T-cell (primary cell): ENCODE results near the gene TMEM129. TPM values are rescaled to one million over a fixed set of nuclear protein-coding genes. Genes with fewer than 3 reads are reported as not detected.

Experiments used
- ATAC-seq, 4 experiments: fragments of 200-7000 bp in 3 of 4; fragments of 150-1000 bp in 1 of 4; cut with Tn5 transposase; replicated peaks in 1 of 4; 1 replicate in 3 of 4; 2 replicates in 1 of 4; pipeline ENCODE4 v1.10.0; 2021; ENCODE audit warnings: moderate library complexity in 3 of 4, mild to moderate bottlenecking in 2 of 4, moderate number of reproducible peaks in 1 of 4
- CTCF ChIA-PET, 2 donors: fragments of 300-600 bp; sonication (Branson Sonifier 250); formaldehyde crosslinking; loops; one replicate each; lab custom pipeline; 2022; ENCODE audit warnings: antibody characterized with exemption in 2 of 2; lab: Charles Lee
- POLR2A ChIA-PET, 2 donors: fragments of 300-600 bp; sonication (Branson Sonifier 250); formaldehyde crosslinking; loops; one replicate each; lab custom pipeline; 2022; ENCODE audit warnings: antibody characterized with exemption in 2 of 2; lab: Charles Lee
- DNase-seq, 35 experiments: peaks; one replicate each; pipeline versions ENCODE4 v3.0.0 to v3.0.0-alpha.2; 2013 to 2023
- H3K27ac ChIP-seq: one replicate; pipeline ENCODE4 v1.5.1; 2013; ENCODE audit warnings: low read length
- H3K27me3 ChIP-seq, 2 experiments: replicated peaks in 1 of 2; 1 replicate in 1 of 2; 2 replicates in 1 of 2; pipeline versions ENCODE4 v1.6.1 to v1.7.0; 2013; ENCODE audit warnings: low read length in 1 of 2, mixed read lengths in 1 of 2; ENCODE audit not compliant: control insufficient read depth in 2 of 2, insufficient read depth in 2 of 2; ENCODE audit errors: extremely low read depth in 1 of 2
- H3K36me3 ChIP-seq, 2 donors: 1 replicate in 1 of 2; 2 replicates in 1 of 2; pipeline versions ENCODE4 v1.6.1 to v1.7.0; 2013; ENCODE audit warnings: low read length in 1 of 2; ENCODE audit not compliant: control insufficient read depth in 2 of 2, insufficient read depth in 1 of 2; ENCODE audit errors: extremely low read depth in 1 of 2
- H3K4me1 ChIP-seq, 2 experiments: 1 replicate in 1 of 2; 2 replicates in 1 of 2; pipeline versions ENCODE4 v1.6.1 to v1.7.0; 2013; ENCODE audit warnings: low read length in 2 of 2, mixed read lengths in 1 of 2; ENCODE audit not compliant: insufficient read depth in 2 of 2, control insufficient read depth in 1 of 2; ENCODE audit errors: extremely low read depth in 1 of 2
- H3K4me3 ChIP-seq, 2 donors: 1 replicate in 1 of 2; 2 replicates in 1 of 2; pipeline versions ENCODE4 v1.5.1 to v1.7.0; 2013; ENCODE audit warnings: mild to moderate bottlenecking in 2 of 2, low read length in 1 of 2, moderate library complexity in 1 of 2; ENCODE audit not compliant: control insufficient read depth in 1 of 2; ENCODE audit errors: extremely low read depth in 1 of 2
- H3K9me3 ChIP-seq: 2 replicates; pipeline ENCODE4 v1.7.0; 2013
- H3K27ac Mint-ChIP-seq, 2 donors: one replicate each; pipeline ENCODE4 v1.8.0; 2020 to 2021; ENCODE audit warnings: mild to moderate bottlenecking in 2 of 2, mixed read lengths in 2 of 2
- H3K27me3 Mint-ChIP-seq, 2 donors: one replicate each; pipeline ENCODE4 v1.8.0; 2021 to 2022; ENCODE audit warnings: mixed read lengths in 2 of 2
- H3K36me3 Mint-ChIP-seq: one replicate; pipeline ENCODE4 v1.8.0; 2021; ENCODE audit warnings: mixed read lengths
- H3K4me1 Mint-ChIP-seq, 3 donors: one replicate each; pipeline ENCODE4 v1.8.0; 2020 to 2022; ENCODE audit warnings: mixed read lengths in 3 of 3, mild to moderate bottlenecking in 1 of 3
- H3K4me3 Mint-ChIP-seq, 3 donors: one replicate each; pipeline ENCODE4 v1.8.0; 2020 to 2022; ENCODE audit warnings: mild to moderate bottlenecking in 3 of 3, mixed read lengths in 3 of 3, moderate library complexity in 3 of 3
- H3K9me3 Mint-ChIP-seq, 3 donors: one replicate each; pipeline ENCODE4 v1.8.0; 2020 to 2022; ENCODE audit warnings: mixed read lengths in 3 of 3
- WGBS: methylation state at CpG from one replicate; pipeline ENCODE4 v1.1.5; 2013; ENCODE audit warnings: missing lambda C conversion rate; ENCODE audit not compliant: insufficient coverage; 5-methylcytosine and 5-hydroxymethylcytosine counted together
- total RNA-seq, 35 experiments: library from RNA in 6 of 35; stranded (reverse) in 6 of 35; fragments of 120-200 nt in 1 of 35; gene quantifications; one replicate each; pipeline versions ENCODE4 v1.2.1 to v1.2.4 and lab custom pipeline; 2013 to 2026

The TMEM129 gene
- total RNA-seq, 5 donors from 2014 or later (not counting 1 experiment from before 2014, with no cell fraction given) = 22.9 to 49.4 (median 46.3) TPM

DNA sequence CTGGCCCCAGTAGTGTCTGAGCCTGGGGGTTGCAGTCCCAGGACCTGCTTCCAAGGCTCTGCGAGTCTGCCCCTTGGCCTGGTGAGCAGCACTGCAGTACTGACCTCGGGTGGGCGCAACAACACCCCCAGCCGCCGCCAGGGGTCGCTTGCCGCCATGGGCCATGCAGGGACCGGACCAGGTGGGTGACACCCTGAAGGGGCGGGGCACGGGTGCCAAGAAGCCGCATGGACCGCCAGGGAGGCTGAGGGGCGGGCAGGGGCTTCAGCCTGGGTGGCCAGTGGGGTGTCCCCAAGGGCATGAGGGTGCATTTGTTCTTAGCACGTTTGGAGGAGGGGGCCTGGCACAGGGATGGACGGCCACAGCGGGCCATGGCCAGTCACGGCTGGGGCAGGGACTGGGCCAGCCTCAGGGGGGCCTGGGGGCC lies 25.2 kb upstream of the TMEM129 start:
- Histone ChIP-seq H3K4me3 (no peak overlapping the region), H3K27me3 (peaks cover 0 to 16% of the 10 kb centered on the region in 2 experiments), H3K9me3 (no peaks in the 10 kb centered on the region), H3K27ac (no peak overlapping the region), H3K4me1 (peaks cover 0 to 14% of the 10 kb centered on the region in 2 experiments), H3K36me3 (peaks cover 10 to 22% of the 10 kb centered on the region in 2 donors)
- Mint-ChIP-seq H3K36me3 (peaks cover 9% of the 10 kb centered on the region), H3K4me3 (no peak overlapping the region), H3K27ac (no peak overlapping the region), H3K4me1 (peaks cover 0 to 4% (median 0%) of the 10 kb centered on the region in 3 donors), H3K27me3 (peaks cover 0 to 2% of the 10 kb centered on the region in 2 donors), H3K9me3 (no peaks in the 10 kb centered on the region)
- POLR2A ChIA-PET = no interaction called here
- ATAC-seq (peak; percentile 63 to 74 (median 68)), DNase-seq (peak; percentile 29 to 79 (median 63))
- CTCF ChIA-PET = interaction anchor here in 1 of 2 donors (0.7 kb wide), 1 partner anchor 166 kb away, joined by 6 read pairs; no protein-coding TSS in a partner anchor
- WGBS = 25% methylated on average over 14 of the region's 17 CpGs

DNA sequence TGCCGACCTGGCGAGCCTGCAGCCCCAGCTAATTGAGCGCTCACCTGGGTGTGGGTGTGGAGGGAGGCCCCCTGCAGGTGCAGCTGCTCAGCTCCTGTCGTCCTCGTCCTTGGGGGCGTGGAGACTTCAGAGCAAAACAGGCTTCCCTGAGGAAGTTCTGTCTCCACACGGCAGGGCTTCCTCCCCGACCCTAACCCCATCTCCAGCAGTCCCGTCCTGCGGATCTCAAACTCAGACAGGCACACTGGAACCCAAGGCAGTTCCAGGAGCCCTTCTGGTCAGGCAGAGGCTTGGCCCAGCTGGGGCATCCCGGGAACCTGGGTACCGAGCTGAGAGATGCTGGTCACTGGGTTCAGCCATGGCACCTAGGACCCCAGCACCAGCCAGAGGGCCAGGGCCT lies 24.6 kb upstream of the TMEM129 start:
- POLR2A ChIA-PET = interaction anchor here in 1 of 2 donors (0.6 kb wide), 2 partner anchors 22 to 64 kb away, joined by 5 to 10 read pairs; no protein-coding TSS in a partner anchor
- WGBS = 88% methylated on average over 9 of the region's 12 CpGs

DNA sequence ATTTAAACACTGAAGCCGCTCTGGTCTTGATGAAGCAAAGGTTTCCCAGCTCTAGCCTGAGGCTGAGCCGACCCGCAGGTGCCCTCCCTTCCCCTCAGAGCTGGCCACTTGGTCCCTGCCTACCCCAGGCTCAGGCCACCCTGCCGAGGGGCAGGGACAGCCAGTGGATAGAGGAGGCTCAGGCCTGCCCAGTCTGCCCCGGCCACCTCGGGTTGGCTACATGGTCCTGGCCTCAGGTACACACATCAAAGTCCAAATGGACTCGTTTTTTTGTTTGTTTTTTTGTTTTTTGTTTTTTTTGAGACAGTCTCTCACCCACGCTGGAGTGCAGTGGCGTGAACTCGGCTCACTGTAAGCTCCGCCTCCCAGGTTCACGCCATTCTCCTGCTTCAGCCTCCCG lies 24.0 kb upstream of the TMEM129 start:
- 85% methylated on average over 4 of the region's 13 CpGs for whole genome bisulfite sequencing
- ChIA-PET CTCF (interaction anchor here in 1 of 2 donors (0.5 kb wide), 1 partner anchor 307 kb away, joined by 4 read pairs; no protein-coding TSS in a partner anchor), POLR2A (interaction anchor here in 1 of 2 donors (0.6 kb wide), 2 partner anchors 22 to 63 kb away, joined by 5 to 10 read pairs; no protein-coding TSS in a partner anchor)
- DNase-seq (no peak), ATAC-seq (no peak)
- H3K27me3 ChIP-seq = peaks cover 0 to 12% of the 10 kb centered on the region in 2 experiments
- Mint-ChIP-seq H3K9me3 (no peaks in the 10 kb centered on the region), H3K4me3 (no peak overlapping the region), H3K36me3 (peaks cover 15% of the 10 kb centered on the region), H3K27me3 (no peaks in the 10 kb centered on the region), H3K27ac (no peak overlapping the region), H3K4me1 (no peaks in the 10 kb centered on the region)
- peaks cover 0 to 14% of the 10 kb centered on the region in 2 experiments for H3K4me1 ChIP-seq
- H3K4me3 ChIP-seq = no peak overlapping the region
- peaks cover 20 to 34% of the 10 kb centered on the region in 2 donors for H3K36me3 ChIP-seq
- H3K27ac ChIP-seq = no peak overlapping the region
- no peaks in the 10 kb centered on the region for H3K9me3 ChIP-seq

More for the DNA sequence above, 24.6 kb upstream of the TMEM129 start:
- peak in 1 of 4 experiments; percentile 5 for ATAC-seq
- Histone ChIP-seq H3K27ac (no peak overlapping the region), H3K4me1 (peaks cover 0 to 14% of the 10 kb centered on the region in 2 experiments), H3K36me3 (peaks cover 16 to 28% of the 10 kb centered on the region in 2 donors), H3K4me3 (no peak overlapping the region), H3K9me3 (no peaks in the 10 kb centered on the region), H3K27me3 (peaks cover 0 to 16% of the 10 kb centered on the region in 2 experiments)
- H3K36me3 Mint-ChIP-seq = peaks cover 13% of the 10 kb centered on the region
- H3K9me3 Mint-ChIP-seq = no peaks in the 10 kb centered on the region
- no peak overlapping the region for H3K27ac Mint-ChIP-seq
- H3K4me3 Mint-ChIP-seq = no peak overlapping the region
- peaks cover 0 to 2% of the 10 kb centered on the region in 2 donors for H3K27me3 Mint-ChIP-seq
- peaks cover 0 to 2% (median 0%) of the 10 kb centered on the region in 3 donors for H3K4me1 Mint-ChIP-seq
- DNase-seq = no peak
- CTCF ChIA-PET = no interaction called here

DNA sequence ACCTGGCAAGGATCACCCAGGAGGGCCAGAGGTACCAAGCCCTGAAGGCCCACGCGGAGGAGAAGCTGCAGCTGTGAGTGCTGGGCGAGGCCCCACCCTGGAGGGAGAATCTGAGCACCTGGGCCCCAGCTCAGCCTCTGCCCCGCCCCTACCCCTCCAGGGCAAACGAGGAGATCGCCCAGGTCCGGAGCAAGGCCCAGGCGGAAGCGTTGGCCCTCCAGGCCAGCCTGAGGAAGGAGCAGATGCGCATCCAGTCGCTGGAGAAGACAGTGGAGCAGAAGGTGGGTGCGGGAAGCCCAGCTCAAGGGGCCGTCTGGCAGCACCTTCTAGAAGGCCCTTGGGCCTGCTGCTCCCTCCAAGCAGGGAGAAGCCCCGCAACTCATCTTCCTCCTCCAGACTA lies 23.4 kb upstream of the TMEM129 start:
- Histone ChIP-seq H3K27me3 (peaks cover 0 to 9% of the 10 kb centered on the region in 2 experiments), H3K27ac (no peak overlapping the region), H3K36me3 (peaks cover 20 to 39% of the 10 kb centered on the region in 2 donors), H3K4me1 (peaks cover 0 to 14% of the 10 kb centered on the region in 2 experiments), H3K9me3 (no peaks in the 10 kb centered on the region), H3K4me3 (no peak overlapping the region)
- H3K4me3 Mint-ChIP-seq = no peak overlapping the region
- H3K27me3 Mint-ChIP-seq = no peaks in the 10 kb centered on the region
- ATAC-seq (no peak), DNase-seq (no peak)
- H3K27ac Mint-ChIP-seq = no peak overlapping the region
- peaks cover 15% of the 10 kb centered on the region for H3K36me3 Mint-ChIP-seq
- ChIA-PET POLR2A (no interaction called here), CTCF (interaction anchor here in 1 of 2 donors (0.5 kb wide), 1 partner anchor 308 kb away, joined by 4 read pairs; no protein-coding TSS in a partner anchor)
- H3K9me3 Mint-ChIP-seq = no peaks in the 10 kb centered on the region
- H3K4me1 Mint-ChIP-seq = no peaks in the 10 kb centered on the region
- 91% methylated on average over 9 of the region's 14 CpGs for WGBS

DNA sequence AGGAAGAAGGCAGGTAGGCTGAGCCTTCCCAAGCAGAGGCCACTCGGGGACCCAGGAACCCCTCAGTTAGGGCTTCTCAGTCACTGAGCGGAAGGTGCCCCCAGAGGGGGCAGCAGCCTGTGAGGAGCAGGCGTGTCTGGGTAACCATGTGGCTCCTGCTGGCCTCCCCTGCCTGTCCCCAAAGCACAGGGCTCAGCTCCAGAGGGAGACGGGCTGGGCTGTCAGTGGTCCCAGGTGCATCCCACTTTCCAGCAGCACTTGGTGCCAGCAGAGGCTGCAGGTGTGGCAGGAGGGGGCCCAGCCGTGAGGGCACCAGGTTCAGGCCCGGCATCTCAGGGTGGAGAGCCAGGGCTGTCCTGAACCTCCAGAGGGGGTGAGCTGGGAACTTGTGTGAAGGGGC lies 22.9 kb upstream of the TMEM129 start:
- Mint-ChIP-seq H3K9me3 (no peaks in the 10 kb centered on the region), H3K4me1 (no peaks in the 10 kb centered on the region), H3K36me3 (peaks cover 19% of the 10 kb centered on the region), H3K27ac (no peak overlapping the region), H3K27me3 (no peaks in the 10 kb centered on the region), H3K4me3 (no peak overlapping the region)
- H3K27ac ChIP-seq = no peak overlapping the region
- 91% methylated on average over 5 of the region's 6 CpGs for WGBS
- ATAC-seq (no peak), DNase-seq (no peak)
- H3K4me3 ChIP-seq = no peak overlapping the region
- ChIA-PET CTCF (no interaction called here), POLR2A (no interaction called here)
- H3K36me3 ChIP-seq = peaks cover 20 to 45% of the 10 kb centered on the region in 2 donors
- H3K27me3 ChIP-seq = peaks cover 0 to 6% of the 10 kb centered on the region in 2 experiments
- H3K4me1 ChIP-seq = peaks cover 0 to 14% of the 10 kb centered on the region in 2 experiments
- no peaks in the 10 kb centered on the region for H3K9me3 ChIP-seq

DNA sequence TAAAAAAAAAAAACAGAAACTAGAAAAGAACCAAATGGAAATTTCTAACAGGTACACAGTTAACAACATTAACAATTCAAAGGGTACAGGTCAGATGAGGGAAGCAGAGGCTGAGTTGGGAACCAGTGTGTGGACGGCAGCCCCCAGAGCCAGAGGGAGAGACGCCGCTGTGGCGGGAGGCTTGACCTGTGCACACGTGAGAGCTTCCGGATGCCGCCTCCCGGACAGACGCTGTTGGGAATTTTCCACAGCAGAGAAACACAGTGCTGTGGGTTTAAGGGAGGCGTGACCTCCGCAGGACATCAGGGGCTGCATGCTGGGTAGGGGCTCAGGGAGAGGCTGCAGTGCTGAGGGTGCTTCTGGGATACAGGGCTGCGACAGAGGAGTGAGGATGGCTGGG lies 22.4 kb upstream of the TMEM129 start:
- no peak for DNase-seq
- ChIA-PET CTCF (no interaction called here), POLR2A (interaction anchor here in 1 of 2 donors (0.6 kb wide), 1 partner anchor 35 kb away, joined by 3 read pairs; no protein-coding TSS in a partner anchor)
- 84% methylated on average over 12 of the region's 12 CpGs for WGBS
- peaks cover 23% of the 10 kb centered on the region for H3K36me3 Mint-ChIP-seq
- Histone ChIP-seq H3K36me3 (peaks cover 20 to 47% of the 10 kb centered on the region in 2 donors), H3K27me3 (peaks cover 0 to 6% of the 10 kb centered on the region in 2 experiments), H3K4me3 (no peak overlapping the region), H3K4me1 (peaks cover 0 to 12% of the 10 kb centered on the region in 2 experiments), H3K27ac (no peak overlapping the region), H3K9me3 (no peaks in the 10 kb centered on the region)
- H3K4me3 Mint-ChIP-seq = no peak overlapping the region
- no peaks in the 10 kb centered on the region for H3K27me3 Mint-ChIP-seq
- H3K4me1 Mint-ChIP-seq = no peaks in the 10 kb centered on the region
- peak overlapping the region in 1 of 2 donors; percentile 17 for H3K27ac Mint-ChIP-seq
- H3K9me3 Mint-ChIP-seq = peaks cover 0 to 4% (median 4%) of the 10 kb centered on the region in 3 donors
- no peak for ATAC-seq
